ENCODE measurements around the gene AIFM1. TPM values are rescaled to one million over a fixed set of nuclear protein-coding genes. Genes with fewer than 3 reads are reported as not detected.

Gene AIFM1
- total RNA-seq, 1 donor from 2014 or later, result 14.2 TPM

DNA sequence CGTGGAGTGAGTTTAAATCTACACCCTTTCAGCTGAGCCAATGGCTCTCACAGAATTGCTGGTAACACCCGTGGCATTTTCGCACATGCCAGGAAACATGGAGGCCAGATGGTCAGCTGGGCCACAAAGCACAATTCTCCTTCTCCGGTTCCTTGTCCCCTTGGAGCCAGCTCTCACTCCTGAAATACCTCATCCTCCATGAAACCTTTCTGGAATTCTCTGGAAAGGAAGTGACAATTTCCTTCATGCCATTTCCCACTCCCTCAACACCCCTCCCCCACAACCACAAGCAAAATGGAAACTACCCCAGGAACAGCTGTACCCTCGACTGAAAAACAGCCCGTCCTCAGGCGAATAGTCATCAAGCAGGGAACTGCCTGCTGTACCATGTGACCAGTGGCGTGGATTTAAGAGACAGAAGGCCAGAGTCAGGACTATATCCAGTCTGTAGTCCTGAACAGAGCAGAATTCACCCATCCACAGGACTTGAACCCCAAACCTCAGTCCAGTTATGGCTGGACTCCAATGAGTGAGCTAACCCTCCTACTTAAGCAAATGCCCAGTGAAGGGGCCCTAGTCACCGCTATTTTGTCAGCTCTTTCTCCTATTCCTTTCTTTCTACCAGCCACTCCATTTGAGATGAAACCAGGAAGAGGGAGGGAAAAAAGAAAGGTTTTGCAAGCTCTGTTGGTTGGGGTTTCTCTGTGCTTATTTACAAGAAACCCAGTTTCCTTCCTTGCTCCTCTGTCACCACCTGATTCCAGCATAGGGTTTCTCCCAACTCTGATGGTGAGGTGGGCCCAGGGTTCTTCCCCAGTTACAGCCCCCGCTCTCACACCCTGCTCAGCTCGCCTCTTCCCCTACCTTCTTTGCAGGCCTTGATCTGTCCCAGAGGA is 79.8 kb downstream of the AIFM1 start:
- no peak for DNase-seq (ENCODE audit: extremely low spot score in 2 of 2)
- peak overlapping the region; percentile 38 for H3K27ac ChIP-seq
- no peaks in the 10 kb centered on the region for H3K9me3 ChIP-seq
- H3K4me1 ChIP-seq, result peaks cover 47% of the 10 kb centered on the region
- intact Hi-C loops (cut with DNase I), result no loop called here
- no peak overlapping the region for H3K4me3 ChIP-seq
- peak in 1 of 2 donors; percentile 58 for TF ChIP-seq POLR2AphosphoS5 (IDR thresholded peaks at IDR 0.05; ENCODE audit: insufficient read depth in 1 of 2, low read depth in 1 of 2)
- TF ChIP-seq, protein P1, sequence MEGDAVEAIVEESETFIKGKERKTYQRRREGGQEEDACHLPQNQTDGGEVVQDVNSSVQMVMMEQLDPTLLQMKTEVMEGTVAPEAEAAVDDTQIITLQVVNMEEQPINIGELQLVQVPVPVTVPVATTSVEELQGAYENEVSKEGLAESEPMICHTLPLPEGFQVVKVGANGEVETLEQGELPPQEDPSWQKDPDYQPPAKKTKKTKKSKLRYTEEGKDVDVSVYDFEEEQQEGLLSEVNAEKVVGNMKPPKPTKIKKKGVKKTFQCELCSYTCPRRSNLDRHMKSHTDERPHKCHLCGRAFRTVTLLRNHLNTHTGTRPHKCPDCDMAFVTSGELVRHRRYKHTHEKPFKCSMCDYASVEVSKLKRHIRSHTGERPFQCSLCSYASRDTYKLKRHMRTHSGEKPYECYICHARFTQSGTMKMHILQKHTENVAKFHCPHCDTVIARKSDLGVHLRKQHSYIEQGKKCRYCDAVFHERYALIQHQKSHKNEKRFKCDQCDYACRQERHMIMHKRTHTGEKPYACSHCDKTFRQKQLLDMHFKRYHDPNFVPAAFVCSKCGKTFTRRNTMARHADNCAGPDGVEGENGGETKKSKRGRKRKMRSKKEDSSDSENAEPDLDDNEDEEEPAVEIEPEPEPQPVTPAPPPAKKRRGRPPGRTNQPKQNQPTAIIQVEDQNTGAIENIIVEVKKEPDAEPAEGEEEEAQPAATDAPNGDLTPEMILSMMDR (IDR thresholded peaks at IDR 0.05), result no peak
- no peak for TF ChIP-seq POLR2A (IDR thresholded peaks at IDR 0.05)
- no peaks in the 10 kb centered on the region for H3K27me3 ChIP-seq
- no peaks in the 10 kb centered on the region for H3K36me3 ChIP-seq

DNA sequence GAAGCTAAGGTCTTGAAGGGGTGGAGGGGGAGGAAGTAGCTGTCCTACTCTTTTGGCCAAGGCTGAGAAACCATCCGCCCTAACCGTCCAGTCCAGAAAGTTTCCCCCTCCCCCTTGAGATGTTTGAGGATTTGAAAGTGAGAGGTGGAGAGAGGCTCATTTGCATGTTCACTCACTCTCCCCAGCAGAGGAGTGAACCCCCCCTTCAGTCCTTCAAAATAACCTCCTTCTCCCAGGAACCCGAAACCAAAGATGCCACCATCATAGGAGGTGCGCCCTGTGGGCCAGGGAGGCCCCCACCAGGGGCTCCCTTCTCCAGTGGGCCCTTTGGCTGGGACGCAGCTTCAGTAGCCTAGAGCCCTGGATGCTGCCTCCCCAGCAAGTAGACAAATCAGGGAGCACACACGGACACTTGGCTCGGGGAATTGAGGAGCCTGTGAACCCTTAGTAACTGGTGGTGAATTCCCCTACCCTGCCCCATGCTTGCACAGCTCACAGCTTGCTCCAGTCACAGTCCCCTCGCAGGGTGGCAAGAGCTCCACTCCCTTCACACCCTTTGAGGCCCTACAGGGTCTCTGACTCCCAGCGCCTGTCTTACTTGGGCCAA is 80.9 kb downstream of the AIFM1 start:
- peak overlapping the region; percentile 16 for H3K27ac ChIP-seq
- H3K27me3 ChIP-seq, result no peaks in the 10 kb centered on the region
- H3K9me3 ChIP-seq, result no peaks in the 10 kb centered on the region
- H3K4me1 ChIP-seq, result peaks cover 47% of the 10 kb centered on the region
- H3K4me3 ChIP-seq, result no peak overlapping the region
- TF ChIP-seq POLR2AphosphoS5 (IDR thresholded peaks at IDR 0.05; ENCODE audit: insufficient read depth in 1 of 2, low read depth in 1 of 2) (no peak), POLR2A (IDR thresholded peaks at IDR 0.05) (no peak)
- TF ChIP-seq, protein P1 (IDR thresholded peaks at IDR 0.05), result no peak
- no peaks in the 10 kb centered on the region for H3K36me3 ChIP-seq
- no peak for DNase-seq (ENCODE audit: extremely low spot score in 2 of 2)
- intact Hi-C loops (cut with DNase I), result loop anchor here (5.0 kb wide), 1 partner anchor 108 kb away; no protein-coding TSS in a partner anchor

DNA sequence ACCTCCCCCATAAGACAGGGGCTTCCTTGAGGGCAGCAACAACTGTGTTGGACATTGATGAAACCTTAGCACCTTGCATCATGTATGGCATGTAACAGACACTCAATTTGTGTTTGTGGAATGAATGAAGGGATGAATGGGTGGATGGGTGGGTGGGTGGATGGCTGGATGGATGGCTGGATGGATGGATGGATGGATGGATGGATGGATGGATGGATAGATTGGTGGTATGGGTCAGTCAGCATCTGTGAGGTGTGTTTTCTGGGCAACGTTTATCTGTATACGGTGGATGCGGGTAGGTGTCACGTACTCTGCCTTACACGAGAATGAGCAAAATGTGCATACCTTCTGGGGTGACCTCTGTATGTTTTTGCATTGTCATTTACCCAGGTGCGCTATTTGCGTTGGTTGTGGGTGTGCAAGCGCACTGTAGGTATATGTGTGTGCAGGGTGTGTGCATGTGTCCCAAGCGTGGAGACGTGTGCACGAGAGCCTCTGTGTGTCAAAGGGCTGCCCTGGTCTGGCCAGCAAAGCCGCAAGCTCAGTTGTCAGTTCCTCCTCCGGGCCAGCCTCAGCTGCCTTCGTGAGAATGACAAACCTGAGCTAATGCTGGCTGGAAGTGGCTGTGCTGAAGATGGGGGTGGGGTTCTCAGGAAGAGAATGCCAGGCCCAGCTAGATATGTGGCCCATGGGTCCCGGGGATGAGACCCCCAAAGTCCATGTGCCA is 81.8 kb downstream of the AIFM1 start:
- no peaks in the 10 kb centered on the region for H3K27me3 ChIP-seq
- H3K27ac ChIP-seq, result peak overlapping the region; percentile 76
- no peak for DNase-seq (ENCODE audit: extremely low spot score in 2 of 2)
- H3K9me3 ChIP-seq, result no peaks in the 10 kb centered on the region
- intact Hi-C loops (cut with DNase I), result loop anchor here (5.0 kb wide), 1 partner anchor 108 kb away; no protein-coding TSS in a partner anchor
- H3K4me1 ChIP-seq, result peaks cover 47% of the 10 kb centered on the region
- H3K4me3 ChIP-seq, result no peak overlapping the region
- TF ChIP-seq, protein P1 (IDR thresholded peaks at IDR 0.05), result no peak
- TF ChIP-seq POLR2A (IDR thresholded peaks at IDR 0.05), result no peak
- TF ChIP-seq POLR2AphosphoS5 (IDR thresholded peaks at IDR 0.05; ENCODE audit: insufficient read depth in 1 of 2, low read depth in 1 of 2), result no peak
- H3K36me3 ChIP-seq, result no peaks in the 10 kb centered on the region

DNA sequence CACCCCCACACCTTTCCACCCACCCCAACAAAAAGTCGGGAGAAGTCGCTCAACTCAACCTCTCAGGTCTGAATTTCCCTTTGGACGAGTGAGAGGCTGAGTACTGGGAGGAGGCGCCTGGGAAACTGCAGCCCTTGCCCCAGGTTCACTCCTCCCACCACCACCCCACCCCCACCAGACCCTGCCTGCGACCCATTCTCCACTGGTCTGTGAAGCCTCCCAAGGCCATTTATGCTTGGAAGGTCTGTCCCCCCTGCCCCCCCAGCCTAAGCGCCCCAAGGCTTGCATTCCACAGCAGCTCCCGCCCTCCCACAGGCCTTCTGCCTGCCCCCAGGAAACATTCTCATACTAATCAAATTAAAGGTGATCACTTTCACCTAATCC is 82.5 kb downstream of the AIFM1 start:
- intact Hi-C loops (cut with DNase I), result loop anchor here (5.0 kb wide), 1 partner anchor 109 kb away; no protein-coding TSS in a partner anchor
- no peak for TF ChIP-seq POLR2A (IDR thresholded peaks at IDR 0.05)
- TF ChIP-seq POLR2AphosphoS5 (IDR thresholded peaks at IDR 0.05; ENCODE audit: insufficient read depth in 1 of 2, low read depth in 1 of 2), result no peak
- TF ChIP-seq, protein P1 (IDR thresholded peaks at IDR 0.05), result no peak
- no peaks in the 10 kb centered on the region for H3K36me3 ChIP-seq
- peak overlapping the region; percentile 76 for H3K27ac ChIP-seq
- no peak for DNase-seq (ENCODE audit: extremely low spot score in 2 of 2)
- H3K4me1 ChIP-seq, result peaks cover 47% of the 10 kb centered on the region
- no peaks in the 10 kb centered on the region for H3K9me3 ChIP-seq
- no peak overlapping the region for H3K4me3 ChIP-seq
- no peaks in the 10 kb centered on the region for H3K27me3 ChIP-seq

Data from vagina (tissue), 2 donors.